Measurements from ENCODE around the gene EFCAB11. TPM values are rescaled to one million over a fixed set of nuclear protein-coding genes. Genes with fewer than 3 reads are reported as not detected.

Gene EFCAB11
- total RNA-seq, 2 experiments from 2014 or later: 4.8 to 6.3 TPM

- ATAC-seq: no peak
- H3K4me1 Mint-ChIP-seq: no peaks in the 10 kb centered on the region
- H3K36me3 Mint-ChIP-seq (ENCODE audit: low read depth): no peaks in the 10 kb centered on the region
- no peak for DNase-seq
- H3K4me3 Mint-ChIP-seq: no peak overlapping the region
- H3K9me3 Mint-ChIP-seq (ENCODE audit: low read depth): no peaks in the 10 kb centered on the region
- intact Hi-C loops (cut with DNase I, micrococcal nuclease): no loop called here
- H3K27ac Mint-ChIP-seq: no peak overlapping the region
- H3K27me3 Mint-ChIP-seq: no peaks in the 10 kb centered on the region
- ChIA-PET CTCF (no interaction called here), POLR2A (no interaction called here)
These were observed 109.2 kb downstream of the EFCAB11 start for GRCh38 chr14:89845346-89845745.

DNA sequence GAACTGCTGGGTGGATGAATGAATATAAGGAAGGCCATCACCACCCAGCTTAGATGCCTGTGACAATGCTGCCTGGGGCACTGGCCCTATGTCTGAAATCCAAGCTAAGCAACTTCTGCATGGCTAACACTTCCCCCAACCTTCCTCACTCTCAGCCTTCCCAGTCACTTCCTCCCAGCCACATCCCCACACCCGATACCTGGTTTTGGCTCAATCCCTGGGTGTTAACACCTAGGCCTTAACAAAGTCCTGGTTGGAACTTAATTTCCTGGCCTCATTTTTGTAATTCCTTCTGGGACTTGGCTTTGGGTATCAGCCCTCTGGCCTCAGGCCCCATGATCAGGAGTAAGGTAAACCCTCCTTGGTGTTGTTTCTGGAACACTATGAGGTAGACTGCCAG lies 110.0 kb downstream of the EFCAB11 start:
- ChIA-PET POLR2A (no interaction called here), CTCF (no interaction called here)
- H3K36me3 Mint-ChIP-seq (ENCODE audit: low read depth): no peaks in the 10 kb centered on the region
- no peak overlapping the region for H3K4me3 Mint-ChIP-seq
- H3K9me3 Mint-ChIP-seq (ENCODE audit: low read depth): no peaks in the 10 kb centered on the region
- no peak for DNase-seq
- H3K27me3 Mint-ChIP-seq: no peaks in the 10 kb centered on the region
- no peak for ATAC-seq
- intact Hi-C loops (cut with DNase I, micrococcal nuclease): no loop called here
- H3K27ac Mint-ChIP-seq: no peak overlapping the region
- no peaks in the 10 kb centered on the region for H3K4me1 Mint-ChIP-seq

DNA sequence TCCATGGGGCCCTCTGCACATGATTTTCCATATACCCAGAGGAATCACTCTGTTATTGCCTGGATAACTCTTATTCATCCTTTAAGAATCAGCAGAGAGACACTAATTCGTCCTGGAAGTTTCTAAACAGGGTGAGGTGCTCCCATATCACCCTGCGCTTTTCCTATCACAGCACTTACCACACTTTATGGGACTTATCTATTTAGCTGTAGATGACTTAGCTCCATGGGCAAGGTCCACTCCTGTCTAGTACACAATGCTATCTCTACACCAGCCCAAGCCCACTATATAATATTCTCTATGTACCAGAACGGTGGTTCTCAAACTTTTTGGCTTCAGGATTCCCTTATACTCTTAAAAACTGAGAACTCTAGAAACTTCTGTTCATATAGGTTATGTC lies 111.7 kb downstream of the EFCAB11 start:
- DNase-seq: no peak
- no peaks in the 10 kb centered on the region for H3K36me3 Mint-ChIP-seq (ENCODE audit: low read depth)
- no peaks in the 10 kb centered on the region for H3K4me1 Mint-ChIP-seq
- no peak for ATAC-seq
- no peaks in the 10 kb centered on the region for H3K27me3 Mint-ChIP-seq
- ChIA-PET POLR2A (no interaction called here), CTCF (no interaction called here)
- no peak overlapping the region for H3K4me3 Mint-ChIP-seq
- H3K9me3 Mint-ChIP-seq (ENCODE audit: low read depth): no peaks in the 10 kb centered on the region
- intact Hi-C loops (cut with DNase I, micrococcal nuclease): no loop called here
- H3K27ac Mint-ChIP-seq: no peak overlapping the region

DNA sequence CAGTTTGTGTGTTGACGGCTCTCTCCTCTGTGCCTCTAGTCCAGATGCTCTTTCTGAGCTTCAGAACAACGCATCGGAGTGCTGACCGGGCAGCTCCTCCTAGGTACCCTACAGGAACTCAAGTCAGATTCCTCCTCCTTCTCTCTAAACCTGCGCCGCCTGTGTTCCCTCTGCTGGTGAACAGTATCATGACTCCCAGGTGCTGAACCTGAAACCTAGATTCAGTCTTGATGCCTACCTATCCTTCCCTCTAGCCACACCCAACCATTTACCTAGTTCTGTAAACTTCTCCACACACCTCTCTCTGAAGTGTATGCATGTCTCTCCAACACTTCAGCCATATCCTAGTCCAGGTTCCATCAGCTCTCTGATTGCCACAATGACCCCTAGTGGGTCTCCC lies 112.7 kb downstream of the EFCAB11 start:
- Mint-ChIP-seq H3K27ac (no peak overlapping the region), H3K4me1 (no peaks in the 10 kb centered on the region), H3K27me3 (no peaks in the 10 kb centered on the region), H3K9me3 (ENCODE audit: low read depth) (no peaks in the 10 kb centered on the region), H3K4me3 (no peak overlapping the region), H3K36me3 (ENCODE audit: low read depth) (no peaks in the 10 kb centered on the region)
- no peak for ATAC-seq
- no peak for DNase-seq
- CTCF ChIA-PET: no interaction called here
- POLR2A ChIA-PET: no interaction called here
- intact Hi-C loops (cut with DNase I, micrococcal nuclease): no loop called here

GRCh38 chr14:89836830-89837469 lies 117.6 kb downstream of the EFCAB11 start:
- ChIA-PET POLR2A (no interaction called here), CTCF (no interaction called here)
- no peaks in the 10 kb centered on the region for H3K9me3 Mint-ChIP-seq (ENCODE audit: low read depth)
- H3K27me3 Mint-ChIP-seq: no peaks in the 10 kb centered on the region
- H3K4me1 Mint-ChIP-seq: no peaks in the 10 kb centered on the region
- no peak overlapping the region for H3K27ac Mint-ChIP-seq
- no peak overlapping the region for H3K4me3 Mint-ChIP-seq
- intact Hi-C loops (cut with DNase I, micrococcal nuclease): no loop called here
- no peak for DNase-seq
- no peaks in the 10 kb centered on the region for H3K36me3 Mint-ChIP-seq (ENCODE audit: low read depth)
- no peak for ATAC-seq

DNA sequence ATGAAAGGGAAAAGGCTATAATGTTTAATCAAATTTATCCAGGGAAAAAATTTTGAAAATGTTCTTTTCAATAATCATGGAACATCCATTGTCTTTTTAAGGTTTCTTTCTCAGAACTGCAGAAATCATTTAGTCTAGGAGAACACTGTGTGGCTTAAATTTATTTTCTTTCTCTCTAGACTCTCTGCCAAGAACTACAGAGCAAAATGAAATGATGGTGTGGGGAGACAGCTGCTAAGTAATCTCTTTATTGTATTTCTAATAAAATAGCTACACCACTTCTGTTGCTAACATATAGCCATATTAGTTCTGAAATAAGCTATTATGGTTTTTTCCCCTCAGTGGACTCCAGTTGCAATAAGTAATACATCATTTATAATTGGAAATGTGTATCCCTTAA lies 120.9 kb downstream of the EFCAB11 start:
- ChIA-PET CTCF (no interaction called here), POLR2A (no interaction called here)
- DNase-seq (no peak), ATAC-seq (no peak)
- no peak overlapping the region for H3K27ac Mint-ChIP-seq
- H3K27me3 Mint-ChIP-seq: no peaks in the 10 kb centered on the region
- no peaks in the 10 kb centered on the region for H3K36me3 Mint-ChIP-seq (ENCODE audit: low read depth)
- no peaks in the 10 kb centered on the region for H3K4me1 Mint-ChIP-seq
- no peaks in the 10 kb centered on the region for H3K9me3 Mint-ChIP-seq (ENCODE audit: low read depth)
- intact Hi-C loops (cut with DNase I, micrococcal nuclease): no loop called here
- no peak overlapping the region for H3K4me3 Mint-ChIP-seq

GRCh38 chr14:89833120-89833532 lies 121.4 kb downstream of the EFCAB11 start:
- POLR2A ChIA-PET: no interaction called here
- CTCF ChIA-PET: no interaction called here
- Mint-ChIP-seq H3K27ac (no peak overlapping the region), H3K9me3 (ENCODE audit: low read depth) (no peaks in the 10 kb centered on the region), H3K4me1 (no peaks in the 10 kb centered on the region), H3K27me3 (no peaks in the 10 kb centered on the region), H3K4me3 (no peak overlapping the region), H3K36me3 (ENCODE audit: low read depth) (no peaks in the 10 kb centered on the region)
- ATAC-seq (no peak), DNase-seq (no peak)
- intact Hi-C loops (cut with DNase I, micrococcal nuclease): no loop called here

GRCh38 chr14:89828471-89829165 lies 125.9 kb downstream of the EFCAB11 start:
- Mint-ChIP-seq H3K4me1 (no peaks in the 10 kb centered on the region), H3K36me3 (ENCODE audit: low read depth) (peaks cover 3% of the 10 kb centered on the region), H3K9me3 (ENCODE audit: low read depth) (peaks cover 4% of the 10 kb centered on the region), H3K27ac (no peak overlapping the region), H3K4me3 (no peak overlapping the region), H3K27me3 (peaks cover 3% of the 10 kb centered on the region)
- ATAC-seq: no peak
- ChIA-PET CTCF (interaction anchor here (0.6 to 1.8 kb wide), 5 partner anchors 18 to 707 kb away, joined by 3 to 5 read pairs (median 3); no protein-coding TSS in a partner anchor), POLR2A (no interaction called here)
- intact Hi-C loops (cut with DNase I, micrococcal nuclease): no loop called here
- DNase-seq: no peak

DNA sequence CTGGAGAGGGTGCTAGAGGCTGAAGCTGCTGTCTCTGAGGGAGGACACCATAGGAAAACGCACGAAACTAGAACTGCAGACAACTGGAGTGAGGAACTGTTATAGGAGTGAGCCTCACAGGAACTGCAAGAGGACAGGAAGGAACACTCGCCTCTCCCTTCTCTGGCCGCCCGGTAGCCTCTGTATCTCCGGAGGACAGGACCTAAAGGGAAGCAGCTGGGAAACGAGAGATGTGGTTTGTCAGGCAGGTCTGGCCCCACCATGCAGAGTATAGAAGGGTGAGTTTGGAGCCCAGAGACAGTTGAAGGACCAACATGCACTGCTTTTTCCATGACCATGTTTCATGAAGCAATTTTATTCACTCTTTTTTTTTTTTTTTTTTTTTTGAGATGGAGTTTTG lies 127.3 kb downstream of the EFCAB11 start:
- no peak overlapping the region for H3K4me3 Mint-ChIP-seq
- no peaks in the 10 kb centered on the region for H3K4me1 Mint-ChIP-seq
- no peak overlapping the region for H3K27ac Mint-ChIP-seq
- peaks cover 3% of the 10 kb centered on the region for H3K27me3 Mint-ChIP-seq
- peaks cover 5% of the 10 kb centered on the region for H3K36me3 Mint-ChIP-seq (ENCODE audit: low read depth)
- CTCF ChIA-PET: no interaction called here
- H3K9me3 Mint-ChIP-seq (ENCODE audit: low read depth): peaks cover 7% of the 10 kb centered on the region
- DNase-seq: no peak
- intact Hi-C loops (cut with DNase I, micrococcal nuclease): no loop called here
- POLR2A ChIA-PET: no interaction called here
- no peak for ATAC-seq

- no peak overlapping the region for H3K27ac Mint-ChIP-seq
- DNase-seq (no peak), ATAC-seq (no peak)
- ChIA-PET POLR2A (no interaction called here), CTCF (no interaction called here)
- H3K9me3 Mint-ChIP-seq (ENCODE audit: low read depth): peaks cover 7% of the 10 kb centered on the region
- H3K4me1 Mint-ChIP-seq: no peaks in the 10 kb centered on the region
- no peak overlapping the region for H3K4me3 Mint-ChIP-seq
- peaks cover 5% of the 10 kb centered on the region for H3K36me3 Mint-ChIP-seq (ENCODE audit: low read depth)
- intact Hi-C loops (cut with DNase I, micrococcal nuclease): no loop called here
- peaks cover 3% of the 10 kb centered on the region for H3K27me3 Mint-ChIP-seq
These were observed 127.9 kb downstream of the EFCAB11 start for GRCh38 chr14:89826596-89826995.

- no peaks in the 10 kb centered on the region for H3K4me1 Mint-ChIP-seq
- intact Hi-C loops (cut with DNase I, micrococcal nuclease): no loop called here
- peaks cover 5% of the 10 kb centered on the region for H3K36me3 Mint-ChIP-seq (ENCODE audit: low read depth)
- DNase-seq (no peak), ATAC-seq (no peak)
- ChIA-PET CTCF (no interaction called here), POLR2A (no interaction called here)
- H3K9me3 Mint-ChIP-seq (ENCODE audit: low read depth): peaks cover 7% of the 10 kb centered on the region
- H3K27ac Mint-ChIP-seq: no peak overlapping the region
- peaks cover 3% of the 10 kb centered on the region for H3K27me3 Mint-ChIP-seq
- H3K4me3 Mint-ChIP-seq: no peak overlapping the region
These were observed 130.8 kb downstream of the EFCAB11 start for GRCh38 chr14:89823743-89824142.

- intact Hi-C loops (cut with DNase I, micrococcal nuclease): no loop called here
- ChIA-PET CTCF (no interaction called here), POLR2A (no interaction called here)
- Mint-ChIP-seq H3K9me3 (ENCODE audit: low read depth) (no peaks in the 10 kb centered on the region), H3K4me1 (no peaks in the 10 kb centered on the region), H3K27me3 (peaks cover 11% of the 10 kb centered on the region), H3K36me3 (ENCODE audit: low read depth) (no peaks in the 10 kb centered on the region), H3K27ac (no peak overlapping the region), H3K4me3 (no peak overlapping the region)
- no peak for ATAC-seq
- DNase-seq: no peak
These were observed 140.4 kb downstream of the EFCAB11 start for GRCh38 chr14:89814126-89814525.

Measured in activated CD4-positive, alpha-beta T cell treated with anti-CD3 and anti-CD28 coated beads for 36 hours (primary cell).